Cardiac muscle cell (in vitro differentiated cells and primary cell): ENCODE measurements around the gene CASZ1. TPM values are rescaled to one million over a fixed set of nuclear protein-coding genes. Genes with fewer than 3 reads are reported as not detected.

ENCODE experiments used
- DNase-seq, 2 donors: peaks; one replicate each; pipeline versions ENCODE4 v3.0.0 to v3.0.0-alpha.2; 2010 to 2017; ENCODE audit warnings: low read depth in 1 of 2, low spot score in 1 of 2
- H3K27ac ChIP-seq: fragments of 200-600 bp; sonication (generic); 2 replicates; pipeline ENCODE4 v1.5.1; 2016
- H3K27me3 ChIP-seq: fragments of 200-600 bp; sonication (generic); 2 replicates; pipeline ENCODE4 v1.6.0; 2016; ENCODE audit warnings: control low read depth
- H3K36me3 ChIP-seq: fragments of 200-600 bp; sonication (generic); 2 replicates; pipeline ENCODE4 v1.5.1; 2016; ENCODE audit warnings: control low read depth
- H3K4me1 ChIP-seq: fragments of 200-600 bp; sonication (generic); 2 replicates; pipeline ENCODE4 v1.8.1; 2017; ENCODE audit warnings: low read depth, mild to moderate bottlenecking, mixed run types
- H3K4me3 ChIP-seq: fragments of 200-600 bp; sonication (generic); 2 replicates; pipeline ENCODE4 v1.5.1; 2016; ENCODE audit warnings: mild to moderate bottlenecking
- H3K9me3 ChIP-seq: fragments of 200-600 bp; sonication (generic); 2 replicates; pipeline ENCODE4 v1.5.1; 2017; ENCODE audit warnings: low read depth, mild to moderate bottlenecking, control low read depth
- CTCF ChIP-seq: IDR thresholded peaks from 2 replicates; pipeline ENCODE4 v1.5.1; 2012; ENCODE audit warnings: low read depth, mild to moderate bottlenecking, low read length
- polyA plus RNA-seq: library from polyadenylated mRNA; unstranded; fragments of >200 nt; fragmentation: Nextera tagmentation; extraction: Ambion mirVana; gene quantifications from 2 replicates; pipeline ENCODE4 v1.2.1, GENCODE V29; 2016
- total RNA-seq: library from RNA; depleted of rRNA; stranded (reverse); fragments of >200 nt; gene quantifications from 2 replicates; pipeline ENCODE4 v1.2.3, GENCODE V29; 2016

Gene CASZ1
- total and polyA plus RNA-seq, 2 experiments from 2014 or later: 53.5 to 87.3 TPM

- no peaks in the 10 kb centered on the region for H3K27me3 ChIP-seq
- H3K36me3 ChIP-seq: no peaks in the 10 kb centered on the region
- H3K9me3 ChIP-seq: no peaks in the 10 kb centered on the region
- H3K4me3 ChIP-seq: no peak overlapping the region
- no peak for DNase-seq
- no peak for TF ChIP-seq CTCF
- H3K27ac ChIP-seq: peak overlapping the region; percentile 17
- H3K4me1 ChIP-seq: peaks cover 44% of the 10 kb centered on the region
Observed at GRCh38 chr1:10672343-10673050, 123.9 kb downstream of the CASZ1 start.

- no peaks in the 10 kb centered on the region for H3K27me3 ChIP-seq
- no peak overlapping the region for H3K4me3 ChIP-seq
- peaks cover 41% of the 10 kb centered on the region for H3K4me1 ChIP-seq
- no peaks in the 10 kb centered on the region for H3K9me3 ChIP-seq
- no peak for TF ChIP-seq CTCF
- H3K36me3 ChIP-seq: no peaks in the 10 kb centered on the region
- DNase-seq: no peak
- H3K27ac ChIP-seq: peak overlapping the region; percentile 17
Observed at GRCh38 chr1:10671622-10672342, 124.7 kb downstream of the CASZ1 start.

GRCh38 chr1:10671090-10671489 is 125.4 kb downstream of the CASZ1 start:
- Histone ChIP-seq H3K4me3 (no peak overlapping the region), H3K27me3 (no peaks in the 10 kb centered on the region), H3K4me1 (peaks cover 41% of the 10 kb centered on the region), H3K36me3 (no peaks in the 10 kb centered on the region), H3K27ac (peak overlapping the region; percentile 14), H3K9me3 (no peaks in the 10 kb centered on the region)
- DNase-seq: no peak
- TF ChIP-seq CTCF: no peak

- peaks cover 41% of the 10 kb centered on the region for H3K4me1 ChIP-seq
- H3K9me3 ChIP-seq: no peaks in the 10 kb centered on the region
- H3K4me3 ChIP-seq: no peak overlapping the region
- no peaks in the 10 kb centered on the region for H3K27me3 ChIP-seq
- peak overlapping the region; percentile 94 for H3K27ac ChIP-seq
- DNase-seq: no peak
- no peaks in the 10 kb centered on the region for H3K36me3 ChIP-seq
- TF ChIP-seq CTCF: no peak
Observed at GRCh38 chr1:10670190-10670589, 126.3 kb downstream of the CASZ1 start.

- Histone ChIP-seq H3K36me3 (peaks cover 4% of the 10 kb centered on the region), H3K9me3 (no peaks in the 10 kb centered on the region), H3K4me1 (peaks cover 45% of the 10 kb centered on the region), H3K4me3 (no peak overlapping the region), H3K27ac (peak overlapping the region; percentile 94), H3K27me3 (no peaks in the 10 kb centered on the region)
- no peak for DNase-seq
- TF ChIP-seq CTCF: no peak
Observed at GRCh38 chr1:10669570-10669969, 126.9 kb downstream of the CASZ1 start.
